Neural progenitor cell (in vitro differentiated cells): ENCODE data around the gene CSKMT. TPM values are rescaled to one million over a fixed set of nuclear protein-coding genes. Genes with fewer than 3 reads are reported as not detected.

Experiments
- DNase-seq: peaks from one replicate; pipeline ENCODE4 v3.0.0-alpha.2; 2016; ENCODE audit warnings: low spot score
- H2AFZ ChIP-seq: fragments of 200-600 bp; sonication (generic); replicated peaks from 2 replicates; pipeline ENCODE4 v1.6.1; 2016; ENCODE audit warnings: antibody characterized with exemption
- H3F3A ChIP-seq: fragments of 200-600 bp; sonication (generic); 2 replicates; pipeline ENCODE4 v1.6.1; 2016; ENCODE audit warnings: antibody characterized with exemption, low read depth
- H3K27ac ChIP-seq: fragments of 200-600 bp; sonication (generic); 2 replicates; pipeline ENCODE4 v1.5.1; 2016; ENCODE audit warnings: mild to moderate bottlenecking
- H3K27me3 ChIP-seq: fragments of 200-600 bp; sonication (generic); 2 replicates; pipeline ENCODE4 v1.6.1; 2016; ENCODE audit warnings: mild to moderate bottlenecking, moderate library complexity
- H3K36me3 ChIP-seq: fragments of 200-600 bp; sonication (generic); 2 replicates; pipeline ENCODE4 v1.5.1; 2016
- H3K4me1 ChIP-seq: fragments of 200-600 bp; sonication (generic); 2 replicates; pipeline ENCODE4 v1.6.1; 2016; ENCODE audit warnings: mixed run types
- H3K4me2 ChIP-seq: fragments of 200-600 bp; sonication (generic); 2 replicates; pipeline ENCODE4 v1.6.1; 2016
- H3K4me3 ChIP-seq: fragments of 200-600 bp; sonication (generic); 2 replicates; pipeline ENCODE4 v1.5.1; 2016
- H3K79me2 ChIP-seq: fragments of 200-600 bp; sonication (generic); 2 replicates; pipeline ENCODE4 v1.6.1; 2016; ENCODE audit warnings: low read depth
- H3K9ac ChIP-seq: fragments of 200-600 bp; sonication (generic); 2 replicates; pipeline ENCODE4 v1.6.1; 2016
- H3K9me3 ChIP-seq: fragments of 200-600 bp; sonication (generic); 2 replicates; pipeline ENCODE4 v1.5.1; 2016; ENCODE audit warnings: low read depth
- H4K20me1 ChIP-seq: fragments of 200-600 bp; sonication (generic); 2 replicates; pipeline ENCODE4 v1.6.1; 2016; ENCODE audit warnings: low read depth
- H3K27ac Mint-ChIP-seq: 3 replicates; pipeline ENCODE4 v1.8.0; 2021; ENCODE audit warnings: mixed read lengths
- H3K27me3 Mint-ChIP-seq: 2 replicates; pipeline ENCODE4 v1.8.0; 2022; ENCODE audit warnings: low read depth, mild to moderate bottlenecking, inconsistent platforms, moderate library complexity, mixed read lengths; ENCODE audit not compliant: insufficient read depth
- H3K36me3 Mint-ChIP-seq: 3 replicates; pipeline ENCODE4 v1.8.0; 2021; ENCODE audit warnings: mixed read lengths
- H3K4me1 Mint-ChIP-seq: 3 replicates; pipeline ENCODE4 v1.8.0; 2021; ENCODE audit warnings: mixed read lengths
- H3K4me3 Mint-ChIP-seq: 3 replicates; pipeline ENCODE4 v1.8.0; 2021; ENCODE audit warnings: mild to moderate bottlenecking, moderate library complexity, mixed read lengths
- H3K9me3 Mint-ChIP-seq: 3 replicates; pipeline ENCODE4 v1.8.0; 2020; ENCODE audit warnings: mixed read lengths
- CTCF ChIP-seq: fragments of 200-600 bp; sonication (generic); IDR thresholded peaks from 2 replicates; pipeline ENCODE4 v1.5.1; 2017; ENCODE audit warnings: antibody characterized with exemption, mild to moderate bottlenecking
- EZH2 ChIP-seq: fragments of 200-600 bp; sonication (generic); IDR thresholded peaks from 2 replicates; pipeline ENCODE4 v1.6.1; 2017; ENCODE audit warnings: antibody characterized with exemption, mild to moderate bottlenecking, moderate library complexity
- EZH2phosphoT487 ChIP-seq: fragments of 200-600 bp; sonication (generic); IDR thresholded peaks from 2 replicates; pipeline ENCODE4 v1.6.1; 2017; ENCODE audit warnings: antibody characterized with exemption
- total RNA-seq: library from RNA; depleted of rRNA; stranded (reverse); fragments of >200 nt; gene quantifications from 2 replicates; pipeline ENCODE4 v1.2.3, GENCODE V29; 2015; ENCODE audit warnings: low replicate concordance

The CSKMT gene
- total RNA-seq, 1 donor from 2014 or later: 4.3 TPM

- Mint-ChIP-seq H3K27ac (peak overlapping the region; percentile 95), H3K36me3 (peaks cover 20% of the 10 kb centered on the region), H3K4me3 (peak overlapping the region; percentile 88), H3K27me3 (peaks cover 8% of the 10 kb centered on the region), H3K4me1 (peaks cover 47% of the 10 kb centered on the region), H3K9me3 (no peaks in the 10 kb centered on the region)
- no peaks in the 10 kb centered on the region for H3K27me3 ChIP-seq
- no peaks in the 10 kb centered on the region for H3K36me3 ChIP-seq
- peaks cover 56% of the 10 kb centered on the region for H3F3A ChIP-seq
- peak overlapping the region; percentile 66 for H2AFZ ChIP-seq
- peaks cover 32% of the 10 kb centered on the region for H3K4me1 ChIP-seq
- peaks cover 16% of the 10 kb centered on the region for H3K79me2 ChIP-seq
- peak overlapping the region; percentile 72 for H3K27ac ChIP-seq
- no peaks in the 10 kb centered on the region for H3K9me3 ChIP-seq
- peak; percentile 99 for DNase-seq
- H3K4me3 ChIP-seq: peak overlapping the region; percentile 60
- TF ChIP-seq EZH2 (no peak), EZH2phosphoT487 (no peak), CTCF (no peak)
- H3K4me2 ChIP-seq: peak overlapping the region; percentile 96
- no peaks in the 10 kb centered on the region for H4K20me1 ChIP-seq
- H3K9ac ChIP-seq: peak overlapping the region; percentile 74
These were observed 41.1 kb downstream of the CSKMT start for GRCh38 chr11:62705880-62706849.

GRCh38 chr11:62706850-62707247 lies 41.7 kb downstream of the CSKMT start:
- Histone ChIP-seq H3K4me1 (peaks cover 32% of the 10 kb centered on the region), H3K27ac (peak overlapping the region; percentile 72), H3K4me2 (peak overlapping the region; percentile 96), H3F3A (peaks cover 63% of the 10 kb centered on the region), H3K36me3 (no peaks in the 10 kb centered on the region), H3K27me3 (no peaks in the 10 kb centered on the region), H3K79me2 (peaks cover 16% of the 10 kb centered on the region), H4K20me1 (no peaks in the 10 kb centered on the region), H3K9ac (no peak overlapping the region), H3K9me3 (no peaks in the 10 kb centered on the region), H3K4me3 (peak overlapping the region; percentile 60), H2AFZ (peak overlapping the region; percentile 7)
- peaks cover 18% of the 10 kb centered on the region for H3K36me3 Mint-ChIP-seq
- TF ChIP-seq CTCF (no peak), EZH2phosphoT487 (no peak), EZH2 (no peak)
- no peaks in the 10 kb centered on the region for H3K9me3 Mint-ChIP-seq
- peak overlapping the region; percentile 85 for H3K27ac Mint-ChIP-seq
- H3K27me3 Mint-ChIP-seq: peaks cover 8% of the 10 kb centered on the region
- H3K4me1 Mint-ChIP-seq: peaks cover 47% of the 10 kb centered on the region
- DNase-seq: no peak
- H3K4me3 Mint-ChIP-seq: peak overlapping the region; percentile 88

GRCh38 chr11:62707277-62707861 lies 42.3 kb downstream of the CSKMT start, which contains the start of the genes BSCL2 and GNG3:
TSS of gene BSCL2 (minus strand) at chr11:62707424. CDS start at chr11:62707195, 229 bp downstream.
TSS of gene GNG3 (plus strand) at chr11:62707676. CDS start at chr11:62708296, 620 bp downstream.
- H3K27ac Mint-ChIP-seq: peak within 1 kb of the TSS; percentile 97
- peak within 1 kb of the TSS; percentile 65 for H3K4me3 ChIP-seq
- no peaks in the 10 kb centered on the region for H3K9me3 ChIP-seq
- no peak within 1 kb of the TSS for H3K9ac ChIP-seq
- peaks cover 32% of the 10 kb centered on the region for H3K4me1 ChIP-seq
- H3F3A ChIP-seq: peaks cover 66% of the 10 kb centered on the region
- H3K27me3 Mint-ChIP-seq: peaks cover 8% of the 10 kb centered on the region
- peak; percentile 85 for DNase-seq
- no peaks in the 10 kb centered on the region for H3K9me3 Mint-ChIP-seq
- no peaks in the 10 kb centered on the region for H4K20me1 ChIP-seq
- H3K4me2 ChIP-seq: peak within 1 kb of the TSS; percentile 96
- no peaks in the 10 kb centered on the region for H3K27me3 ChIP-seq
- H3K27ac ChIP-seq: peak within 1 kb of the TSS; percentile 72
- peaks cover 47% of the 10 kb centered on the region for H3K4me1 Mint-ChIP-seq
- no peak for TF ChIP-seq EZH2
- no peak for TF ChIP-seq CTCF
- no peak for TF ChIP-seq EZH2phosphoT487
- peak within 1 kb of the TSS; percentile 88 for H3K4me3 Mint-ChIP-seq
- no peaks in the 10 kb centered on the region for H3K36me3 ChIP-seq
- peak within 1 kb of the TSS; percentile 7 for H2AFZ ChIP-seq
- H3K79me2 ChIP-seq: peaks cover 16% of the 10 kb centered on the region
- peaks cover 19% of the 10 kb centered on the region for H3K36me3 Mint-ChIP-seq
